Subcutaneous adipose tissue (tissue), 4 donors: ENCODE data around the gene MYCL. TPM values are rescaled to one million over a fixed set of nuclear protein-coding genes. Genes with fewer than 3 reads are reported as not detected.

ENCODE experiments used
- total RNA-seq, 4 donors: library from RNA; depleted of rRNA; stranded (reverse); fragments of >200 nt; gene quantifications; one replicate each; pipeline ENCODE4 v1.1.0, GENCODE V29; 2016
- TF ChIP-seq, protein P1 (sequence below): fragments of 450-650 bp; IDR thresholded peaks from one replicate; pipeline ENCODE4 v1.5.1; 2016; ENCODE audit warnings: low read depth, mild to moderate bottlenecking, control low read depth, antibody characterized with exemption, moderate library complexity

MYCL gene
- total RNA-seq, 4 donors from 2014 or later, result 0.22 to 0.57 (median 0.34) TPM; not detected in 1

DNA sequence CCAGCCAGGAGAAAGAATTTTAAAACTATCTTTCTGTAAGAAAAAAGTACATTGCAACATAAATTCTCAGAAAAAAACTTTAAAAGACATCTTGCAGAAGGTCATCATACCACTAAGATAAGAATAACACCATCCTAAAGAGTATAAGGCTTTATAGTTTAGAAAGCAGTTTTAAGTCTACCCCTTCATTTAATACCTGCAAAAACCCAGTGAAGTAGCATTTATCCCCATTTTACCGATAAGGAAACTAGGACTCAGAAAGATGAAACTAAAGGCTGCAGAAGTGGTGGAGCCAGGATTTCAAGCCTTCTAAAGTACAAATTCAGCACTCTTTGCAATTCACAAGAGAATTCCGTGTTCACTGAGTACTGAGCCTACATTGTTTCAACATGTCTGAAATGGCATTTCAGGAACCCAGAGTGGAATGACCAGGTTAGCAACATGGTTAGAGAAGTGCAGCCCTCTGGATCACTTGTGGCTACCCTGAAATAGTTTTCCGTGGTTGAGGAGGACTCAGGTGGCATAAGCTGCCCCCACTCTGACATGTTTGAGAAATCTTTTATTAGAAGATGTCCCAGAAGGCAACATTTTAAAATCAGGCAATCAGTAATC is 6.7 kb downstream of the MYCL start:
- TF ChIP-seq, protein P1, sequence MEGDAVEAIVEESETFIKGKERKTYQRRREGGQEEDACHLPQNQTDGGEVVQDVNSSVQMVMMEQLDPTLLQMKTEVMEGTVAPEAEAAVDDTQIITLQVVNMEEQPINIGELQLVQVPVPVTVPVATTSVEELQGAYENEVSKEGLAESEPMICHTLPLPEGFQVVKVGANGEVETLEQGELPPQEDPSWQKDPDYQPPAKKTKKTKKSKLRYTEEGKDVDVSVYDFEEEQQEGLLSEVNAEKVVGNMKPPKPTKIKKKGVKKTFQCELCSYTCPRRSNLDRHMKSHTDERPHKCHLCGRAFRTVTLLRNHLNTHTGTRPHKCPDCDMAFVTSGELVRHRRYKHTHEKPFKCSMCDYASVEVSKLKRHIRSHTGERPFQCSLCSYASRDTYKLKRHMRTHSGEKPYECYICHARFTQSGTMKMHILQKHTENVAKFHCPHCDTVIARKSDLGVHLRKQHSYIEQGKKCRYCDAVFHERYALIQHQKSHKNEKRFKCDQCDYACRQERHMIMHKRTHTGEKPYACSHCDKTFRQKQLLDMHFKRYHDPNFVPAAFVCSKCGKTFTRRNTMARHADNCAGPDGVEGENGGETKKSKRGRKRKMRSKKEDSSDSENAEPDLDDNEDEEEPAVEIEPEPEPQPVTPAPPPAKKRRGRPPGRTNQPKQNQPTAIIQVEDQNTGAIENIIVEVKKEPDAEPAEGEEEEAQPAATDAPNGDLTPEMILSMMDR, result no peak

DNA sequence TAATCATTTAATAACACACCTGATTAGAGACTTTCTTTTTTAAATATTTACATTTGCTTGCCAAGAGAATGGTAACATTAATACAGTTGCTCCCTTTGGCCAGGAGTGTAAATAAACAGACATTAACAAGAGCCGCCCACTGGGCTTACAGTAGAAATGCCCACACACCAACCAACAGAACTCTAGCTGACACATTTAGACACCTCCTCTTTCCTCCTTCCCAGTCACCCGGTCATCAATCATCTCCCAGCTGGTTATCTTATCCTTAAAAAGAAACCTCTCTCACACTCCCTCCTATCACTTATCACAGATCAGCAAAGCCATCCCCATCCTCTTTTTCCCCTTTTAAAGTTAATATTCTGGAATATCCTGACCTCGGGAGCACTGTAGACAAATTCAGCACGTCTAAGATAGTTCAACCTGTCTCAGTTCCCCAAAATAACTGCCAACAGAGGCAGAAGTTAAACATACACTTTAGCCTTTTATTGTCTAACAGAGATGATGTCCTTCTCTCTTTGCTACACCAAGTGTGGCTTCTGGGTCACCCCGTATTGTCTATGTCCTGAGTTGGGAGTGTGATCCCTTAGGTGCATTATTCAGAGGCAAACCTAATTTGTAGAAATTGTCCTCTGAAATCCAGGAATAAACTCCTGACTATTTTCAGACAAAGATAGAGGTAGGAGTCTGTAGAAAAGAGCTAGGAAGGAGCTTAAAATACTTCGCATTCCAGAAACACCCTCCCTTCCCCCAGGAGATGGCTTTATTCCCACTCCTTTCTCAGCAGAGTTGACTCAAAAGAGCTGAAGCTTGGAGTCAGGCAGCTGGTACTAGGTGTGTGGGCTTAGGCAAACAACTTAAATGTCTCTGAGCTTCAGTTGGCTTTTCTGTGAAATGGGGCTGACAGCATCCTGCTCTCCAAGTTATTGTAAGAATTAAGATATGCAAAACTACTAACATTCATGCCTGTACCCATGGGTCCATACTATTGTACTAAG is 8.8 kb downstream of the MYCL start:
- TF ChIP-seq, protein P1, result no peak

DNA sequence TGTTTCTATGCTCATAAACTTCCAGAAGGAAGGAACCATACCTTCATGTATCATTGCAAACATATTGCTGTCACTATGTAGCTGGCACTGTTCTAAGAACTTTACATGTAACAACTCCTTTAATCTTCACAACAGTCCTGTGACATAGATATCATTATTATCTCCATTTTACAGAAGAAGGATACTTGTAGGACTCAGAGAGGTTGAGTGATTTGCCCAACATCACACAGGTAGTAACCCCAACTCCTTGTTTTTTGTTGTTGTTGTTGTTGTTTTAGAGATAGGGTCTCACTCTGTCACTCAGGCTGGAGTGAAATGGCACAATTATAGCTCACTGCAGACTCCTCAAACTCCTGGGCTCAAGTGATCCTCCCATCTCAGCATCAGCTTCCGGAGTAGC is 10.8 kb downstream of the MYCL start:
- TF ChIP-seq, protein P1, result no peak

DNA sequence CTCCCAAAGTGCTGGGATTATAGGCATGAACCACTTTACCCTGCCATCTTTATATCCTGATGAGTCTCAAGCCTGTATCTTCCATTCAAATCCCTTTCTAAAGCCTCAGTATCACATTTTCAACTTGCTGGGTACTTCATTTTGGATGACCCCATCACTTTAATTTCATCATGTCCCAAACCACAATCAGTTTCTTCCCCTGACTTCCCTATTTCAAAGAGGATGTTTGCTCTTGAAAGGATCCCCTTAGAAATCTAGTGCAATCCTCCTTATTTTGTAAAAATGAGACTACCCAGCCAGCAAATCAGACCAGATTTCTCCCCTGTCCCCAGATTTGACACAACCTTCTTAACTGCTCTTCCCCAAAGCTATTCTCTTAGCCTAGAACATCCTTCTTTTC is 11.4 kb downstream of the MYCL start:
- TF ChIP-seq, protein P1, result no peak

DNA sequence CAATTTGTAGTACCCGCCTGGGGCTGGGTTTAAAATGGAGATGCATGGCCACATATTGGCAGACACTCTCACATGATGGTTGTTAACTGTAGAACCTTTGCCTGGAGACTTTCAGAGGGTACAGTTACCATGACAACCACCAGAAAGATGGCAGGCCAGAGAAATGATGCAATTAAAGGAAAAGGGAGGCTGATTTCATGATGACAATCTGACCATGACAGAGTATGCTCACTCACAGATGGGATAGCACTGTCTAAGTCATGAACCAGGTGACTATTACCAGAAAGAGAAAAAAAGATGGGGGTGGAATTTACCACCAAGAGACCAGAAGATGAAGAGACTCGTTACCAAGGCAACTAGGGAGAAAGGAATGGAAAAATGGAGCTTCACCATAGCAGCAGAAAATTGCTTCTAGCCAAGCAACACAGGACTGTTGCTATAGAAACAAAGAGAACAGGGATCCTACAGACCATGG is 14.9 kb downstream of the MYCL start:
- TF ChIP-seq, protein P1, result no peak

DNA sequence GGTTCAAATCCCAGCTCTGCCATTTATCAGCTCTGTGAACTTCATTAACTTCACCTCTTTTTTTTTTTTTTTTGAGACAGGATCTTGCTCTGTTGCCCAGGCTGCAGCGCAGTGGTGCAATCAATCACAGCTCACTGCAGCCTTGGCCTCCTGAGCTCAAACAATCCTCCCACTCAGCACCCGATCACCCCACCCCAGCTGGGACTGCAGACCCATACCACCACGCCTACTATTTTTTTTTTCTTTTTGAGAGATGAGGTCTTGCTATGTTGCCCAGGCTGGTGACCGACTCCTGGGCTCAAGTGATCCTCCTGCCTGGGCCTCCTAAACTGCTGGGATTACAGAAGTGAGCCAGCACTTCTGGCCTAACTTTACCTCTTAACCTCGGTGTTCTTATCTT is 16.2 kb downstream of the MYCL start:
- TF ChIP-seq, protein P1, result no peak

DNA sequence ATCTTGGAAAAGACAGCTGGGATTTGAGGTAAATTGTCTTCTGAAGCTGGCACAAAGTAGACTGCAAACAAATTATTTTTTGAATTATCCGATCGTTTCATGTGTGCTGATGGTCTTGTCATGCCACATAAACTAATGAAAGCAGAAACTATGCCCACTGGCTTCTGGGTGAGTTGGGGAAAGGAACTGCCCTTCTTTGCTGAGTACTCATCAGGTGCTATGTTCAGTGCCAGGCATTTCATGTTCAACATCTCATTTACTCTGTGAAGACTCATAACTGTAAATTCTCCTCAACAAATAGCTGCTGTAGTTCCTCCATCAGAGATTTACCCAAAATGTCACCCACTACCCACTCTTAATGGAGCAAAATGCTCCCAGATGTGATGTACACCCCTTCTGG is 19.6 kb downstream of the MYCL start:
- TF ChIP-seq, protein P1, result no peak
